ENCODE data around the gene LECT2.

DNA sequence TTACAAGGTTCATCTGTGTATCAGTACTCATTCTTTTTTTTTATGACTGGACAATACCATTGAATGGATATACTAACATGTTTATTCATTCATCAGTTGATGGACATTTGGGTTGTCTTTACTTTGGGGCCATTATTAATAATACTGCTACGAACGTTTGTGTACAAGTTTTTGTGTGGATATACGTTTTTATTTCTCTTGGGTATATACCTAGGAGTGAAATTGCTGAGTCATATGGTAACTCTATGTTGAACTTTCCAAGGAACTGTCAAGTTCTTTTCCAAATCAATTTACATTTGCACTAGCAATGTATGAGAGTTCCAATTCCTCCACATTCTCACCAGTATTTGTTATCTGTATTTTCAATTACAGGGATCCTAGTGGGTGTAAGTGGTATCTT is 12.0 kb upstream of the LECT2 start:
- TF ChIP-seq POLR2A (IDR thresholded peaks at IDR 0.05; ENCODE audit: low read depth, low read length) (no peak), POLR2AphosphoS5 (IDR thresholded peaks at IDR 0.05; ENCODE audit: low read depth, low read length) (no peak)

Measured in GM12891 (cell line).